K562 (cell line): Measurements from ENCODE around the gene CD300A. TPM values are rescaled to one million over a fixed set of nuclear protein-coding genes. Genes with fewer than 3 reads are reported as not detected.

Experiments
- ATAC-seq: fragments of 200-7000 bp; cut with Tn5 transposase; 3 replicates; pipeline ENCODE4 v1.9.1; 2020; ENCODE audit warnings: moderate library complexity
- BruUV-seq: library from RNA; stranded (reverse); fragments of 400-500 nt; replicated peaks from 2 replicates; lab custom pipeline; 2021; lab: Mats Ljungman, UMichigan
- CTCF ChIA-PET: fragments of 300-600 bp; formaldehyde crosslinking; extraction: SDS; loops from one replicate; lab custom pipeline; 2021; ENCODE audit warnings: low intra/inter-chr PET ratio; lab: Yijun Ruan, JAX
- POLR2A ChIA-PET: fragments of 300-600, 350-650 bp; sonication (Branson Sonifier 250); formaldehyde crosslinking; extraction: SDS; loops from one replicate; lab custom pipeline; 2021; ENCODE audit warnings: antibody characterized with exemption, inconsistent platforms; lab: Yijun Ruan, JAX
- DNase-seq, 4 experiments: peaks; one replicate each; pipeline versions ENCODE4 v3.0.0 to v3.0.0-alpha.2; 2011 to 2018; ENCODE audit warnings: low spot score in 3 of 4, mixed read lengths in 3 of 4; ENCODE audit errors: extremely low read depth in 1 of 4
- FAIRE-seq: peaks from 2 replicates; lab custom pipeline; 2011; peaks lifted over from hg19 to GRCh38; lab: Jason Lieb, UNC
- H2AFZ ChIP-seq: 2 replicates; pipeline ENCODE4 v1.6.0; 2011; ENCODE audit warnings: low read depth, low read length, control low read depth, inconsistent platforms
- H3K27ac ChIP-seq: fragments of 200-600 bp; 3 replicates; pipeline ENCODE4 v1.8.0; 2011; ENCODE audit warnings: low read depth, mild to moderate bottlenecking, control low read depth, inconsistent platforms, low read length, moderate library complexity, mixed read lengths; ENCODE audit errors: extremely low read depth
- H3K27me3 ChIP-seq, 2 experiments: fragments of 300-600 bp in 1 of 2; 2 replicates in 1 of 2; 3 replicates in 1 of 2; pipeline versions ENCODE4 v1.6.0 to v1.8.0; 2011; ENCODE audit warnings: inconsistent platforms in 2 of 2, low read length in 2 of 2, mild to moderate bottlenecking in 1 of 2, mixed read lengths in 1 of 2, moderate library complexity in 1 of 2; ENCODE audit not compliant: control insufficient read depth in 2 of 2, insufficient read depth in 2 of 2
- H3K36me3 ChIP-seq: fragments of 300-600 bp; 3 replicates; pipeline ENCODE4 v1.8.0; 2011; ENCODE audit warnings: mild to moderate bottlenecking, low read length, inconsistent platforms; ENCODE audit not compliant: control insufficient read depth, insufficient read depth
- H3K4me1 ChIP-seq, 2 experiments: fragments of 200-600 bp in 1 of 2; replicated peaks in 1 of 2; 2 replicates in 1 of 2; 3 replicates in 1 of 2; pipeline versions ENCODE4 v1.5.1 to v1.8.0; 2011; ENCODE audit warnings: inconsistent platforms in 2 of 2, low read length in 2 of 2, mild to moderate bottlenecking in 1 of 2, mixed read lengths in 1 of 2, moderate library complexity in 1 of 2; ENCODE audit not compliant: control insufficient read depth in 2 of 2, insufficient read depth in 2 of 2
- H3K4me2 ChIP-seq: 2 replicates; pipeline ENCODE4 v1.6.1; 2011; ENCODE audit warnings: low read length, control low read depth, inconsistent platforms, mixed read lengths; ENCODE audit not compliant: insufficient read depth
- H3K4me3 ChIP-seq: fragments of 200-600 bp; sonication (generic), shearing (Covaris generic); 2 replicates; pipeline ENCODE4 v1.5.1; 2016; ENCODE audit warnings: control low read depth, inconsistent platforms
- H3K79me2 ChIP-seq: fragments of 200-600 bp; 3 replicates; pipeline ENCODE4 v1.8.0; 2011; ENCODE audit warnings: low read length, inconsistent platforms; ENCODE audit not compliant: control insufficient read depth, insufficient read depth
- H3K9ac ChIP-seq, 2 experiments: 2 replicates each; pipeline versions ENCODE4 v1.6.0 to v1.6.1; 2011; ENCODE audit warnings: low read depth in 2 of 2, low read length in 2 of 2, control low read depth in 1 of 2, inconsistent platforms in 1 of 2, mild to moderate bottlenecking in 1 of 2, mixed read lengths in 1 of 2; ENCODE audit not compliant: insufficient read depth in 1 of 2
- H3K9me1 ChIP-seq: one replicate; pipeline ENCODE4 v1.6.0; 2011; ENCODE audit warnings: inconsistent platforms, mild to moderate bottlenecking, low read length, moderate library complexity; ENCODE audit not compliant: control insufficient read depth, insufficient read depth
- H3K9me3 ChIP-seq: replicated peaks from 2 replicates; pipeline ENCODE4 v1.5.1; 2011; ENCODE audit warnings: low read depth, low read length, inconsistent platforms; ENCODE audit not compliant: control insufficient read depth, insufficient read depth
- H4K20me1 ChIP-seq: replicated peaks from 2 replicates; pipeline ENCODE4 v1.6.1; 2011; ENCODE audit warnings: low read length, inconsistent platforms, mixed read lengths; ENCODE audit not compliant: control insufficient read depth, insufficient read depth
- FOXA1 ChIP-seq: fragments of 450-650 bp; IDR thresholded peaks from 2 replicates; pipeline ENCODE4 v1.6.1; 2016; ENCODE audit warnings: mild to moderate bottlenecking, borderline replicate concordance
- HNRNPL ChIP-seq: fragments of 200-400 bp; formaldehyde crosslinking; IDR thresholded peaks from 2 replicates; pipeline ENCODE4 v1.6.1; 2017; ENCODE audit warnings: low read depth, mild to moderate bottlenecking, low read length
- IFI16 ChIP-seq: fragments of 250-450 bp; sonication (Bioruptor Pico); IDR thresholded peaks from 2 replicates; pipeline ENCODE4 v2.1.2; 2022; ENCODE audit warnings: mild to moderate bottlenecking, inconsistent platforms
- KDM5B ChIP-seq: fragments of 200-600 bp; sonication (generic); IDR thresholded peaks from 2 replicates; pipeline ENCODE4 v1.6.1; 2012; ENCODE audit warnings: low read depth, mild to moderate bottlenecking, moderate library complexity, low read length, control low read depth, inconsistent platforms; ENCODE audit not compliant: insufficient replicate concordance
- KLF16 ChIP-seq: IDR thresholded peaks from 2 replicates; pipeline ENCODE4 v1.6.1; 2016; ENCODE audit warnings: antibody characterized with exemption
- PTRF ChIP-seq: fragments of 450-650 bp; IDR thresholded peaks from 2 replicates; pipeline ENCODE4 v1.6.1; 2016; ENCODE audit warnings: mild to moderate bottlenecking, missing genetic modification characterization, missing compliant biosample characterization
- RFX7 ChIP-seq: fragments of 250-450 bp; sonication (Bioruptor Pico); IDR thresholded peaks from 2 replicates; pipeline ENCODE4 v1.5.1; 2021; ENCODE audit warnings: mild to moderate bottlenecking
- ZBTB8A ChIP-seq: fragments of 450-650 bp; IDR thresholded peaks from 2 replicates; pipeline ENCODE4 v1.6.1; 2018; ENCODE audit warnings: mild to moderate bottlenecking, moderate library complexity; ENCODE audit not compliant: partially characterized antibody
- ZNF354B ChIP-seq: fragments of 250-450 bp; sonication (Bioruptor Pico); IDR thresholded peaks from 2 replicates; pipeline ENCODE4 v1.4.0; 2020
- WGBS: fragments of 100-300 bp; shearing (Covaris generic); methylation state at CpG from one replicate; pipeline ENCODE4 v1.1.6; 2016; ENCODE audit warnings: low coverage, mixed read lengths; ENCODE audit not compliant: insufficient coverage; ENCODE audit errors: missing lambda C conversion rate; 5-methylcytosine and 5-hydroxymethylcytosine counted together
- in situ Hi-C: fragments of 300-500 bp; cut with MboI; formaldehyde crosslinking; loops from 4 replicates; pipeline ENCODE4 v1.15.0; 2018; ENCODE audit warnings: inconsistent platforms, mixed read lengths
- intact Hi-C: fragments of 100-400 bp; cut with micrococcal nuclease; formaldehyde crosslinking; loops from 2 replicates; pipeline ENCODE4 v1.14.2; 2022
- polyA plus RNA-seq, 8 experiments: library from polyadenylated mRNA; depleted of rRNA in 4 of 8; stranded (reverse) in 5 of 8; unstranded in 3 of 8; fragments of >200 nt; fragmentation: Nextera tagmentation in 2 of 8; fragmentation: Illumina TruSeq in 1 of 8; extraction: Ambion mirVana in 2 of 8; extraction: Trizol in 1 of 8; gene quantifications; 2 replicates each; pipeline versions ENCODE4 v1.2.1 to v1.2.3, GENCODE V29; 2011 to 2014; ENCODE audit warnings: inconsistent platforms in 1 of 8, missing spikeins in 1 of 8
- total RNA-seq, 7 experiments: library from RNA; depleted of rRNA in 6 of 7; stranded (reverse); fragments of >200 nt in 6 of 7; fragmentation: Illumina TruSeq in 2 of 7; extraction: Trizol in 2 of 7; gene quantifications; 2 replicates each; pipeline versions ENCODE4 v1.2.1 to v1.2.3, GENCODE V29; 2011 to 2021; ENCODE audit warnings: low replicate concordance in 1 of 7
- TF ChIP-seq, protein P1 (sequence below), 3 experiments: fragments of 200-800 bp in 1 of 3; fragments of 250-450 bp in 1 of 3; fragments of 450-650 bp in 1 of 3; sonication (Bioruptor Pico) in 1 of 3; sonication (Bioruptor generic) in 1 of 3; formaldehyde crosslinking in 1 of 3; IDR thresholded peaks; 2 replicates each; pipeline versions ENCODE4 v1.6.1 to v1.8.0; 2016 to 2022; ENCODE audit warnings: mild to moderate bottlenecking in 2 of 3, missing genetic modification characterization in 2 of 3, missing compliant biosample characterization in 1 of 3, moderate library complexity in 1 of 3

Gene CD300A
- total and polyA plus RNA-seq, 9 of the 15 experiments (the other 6 are each of a cell fraction or from before 2014, with no cell fraction given), result 0.21 to 1.7 (median 0.41) TPM; not detected in 1

DNA sequence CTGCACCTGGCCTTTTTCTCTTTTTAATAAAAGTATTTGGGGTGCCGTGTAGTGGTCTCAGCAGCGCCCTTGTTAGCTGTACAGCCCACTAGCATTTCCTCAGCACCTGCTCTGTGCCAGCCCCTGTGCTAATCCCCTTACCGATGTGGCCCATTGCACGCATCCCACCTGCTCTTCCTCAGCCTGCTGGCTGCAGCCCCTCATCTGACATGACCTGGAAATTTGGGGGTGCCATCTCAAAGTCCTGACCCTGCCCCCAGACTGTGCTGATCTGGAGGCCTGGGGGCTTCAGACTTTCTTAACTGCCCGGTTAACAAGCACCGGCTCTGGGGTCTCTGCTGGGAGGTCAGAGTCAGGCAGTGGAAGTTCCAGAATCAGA is 24.2 kb upstream of the CD300A start:
- H3K9me3 ChIP-seq, result peaks cover 2% of the 10 kb centered on the region; the same call in 1 of the 2 replicates
- ChIA-PET CTCF (no interaction called here), POLR2A (interaction anchor here (0.6 to 1.2 kb wide), 2 partner anchors 17 to 35 kb away, joined by 3 read pairs; no protein-coding TSS in a partner anchor)
- H4K20me1 ChIP-seq, result no peaks in the 10 kb centered on the region
- H3K9ac ChIP-seq, result no peak overlapping the region
- H3K27ac ChIP-seq, result no peak overlapping the region
- no peak overlapping the region for H2AFZ ChIP-seq
- no peaks in the 10 kb centered on the region for H3K9me1 ChIP-seq
- DNase-seq, result no peak
- FAIRE-seq, result no peak
- H3K4me1 ChIP-seq, result peaks cover 7 to 30% of the 10 kb centered on the region in 2 experiments; a peak in 3 of 5 replicates
- in situ Hi-C loops, result no loop called here
- H3K4me3 ChIP-seq, result no peak overlapping the region
- intact Hi-C loops, result no loop called here
- peaks cover 11 to 28% of the 10 kb centered on the region in 2 experiments; a peak in 4 of 5 replicates for H3K27me3 ChIP-seq
- no peaks in the 10 kb centered on the region for H3K36me3 ChIP-seq
- no peak for ATAC-seq
- no peak for TF ChIP-seq IFI16 (CRISPR knock-in tag)
- no peaks in the 10 kb centered on the region for H3K79me2 ChIP-seq
- BruUV-seq, result no TSS peak
- no peak overlapping the region for H3K4me2 ChIP-seq
- 41% methylated on average over 6 of the region's 6 CpGs for WGBS

DNA sequence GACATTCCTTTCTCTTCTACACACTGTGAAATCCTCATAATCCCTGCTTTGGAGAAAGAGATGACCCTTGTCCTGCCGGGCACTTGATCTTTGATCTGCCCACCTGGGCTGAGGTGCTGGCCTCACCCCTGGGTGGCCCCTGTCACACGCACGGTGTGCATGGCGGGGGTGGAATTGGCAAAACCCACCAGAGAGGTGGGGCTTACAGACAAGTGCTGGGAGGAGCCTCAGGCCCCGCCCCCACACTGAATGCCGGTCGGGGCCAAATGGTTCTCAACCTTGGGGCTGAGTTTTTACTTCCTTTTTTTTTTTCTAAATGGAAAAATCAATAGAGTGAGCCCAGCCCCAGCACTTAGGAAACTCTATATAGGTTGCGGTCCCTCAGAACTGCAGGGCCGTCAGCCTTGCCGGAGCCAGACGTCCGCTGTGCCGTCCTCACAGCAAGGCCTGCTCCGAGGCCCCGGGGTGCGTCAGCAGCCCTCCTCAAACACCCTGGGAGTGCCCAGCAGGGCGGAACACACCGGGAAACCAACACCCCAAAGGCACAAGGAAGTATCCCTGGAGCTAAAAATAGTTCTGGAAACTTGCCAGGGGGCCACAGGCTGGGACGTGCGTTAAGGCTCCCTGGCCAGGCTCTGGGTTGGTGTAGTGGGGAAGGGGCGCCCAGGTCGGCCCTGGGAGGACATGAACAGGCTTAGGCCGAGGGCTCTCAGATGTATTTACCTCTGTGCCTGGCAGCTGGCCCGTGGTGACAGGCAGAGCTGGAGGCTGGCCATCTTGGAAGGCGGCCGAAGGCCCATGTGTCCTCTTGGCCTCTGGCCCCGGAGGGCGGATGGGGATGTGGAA is 23.5 kb upstream of the CD300A start:
- peak overlapping the region; percentile 40 for H3K4me2 ChIP-seq
- BruUV-seq, result no TSS peak
- peak overlapping the region; percentile 49; the same call in 1 of the 3 replicates for H3K27ac ChIP-seq
- TF ChIP-seq ZBTB8A, result no peak
- TF ChIP-seq KDM5B, result peak; percentile 78
- TF ChIP-seq KLF16, result no peak
- TF ChIP-seq PTRF (tag), result no peak
- TF ChIP-seq HNRNPL, result no peak
- TF ChIP-seq, protein P1, sequence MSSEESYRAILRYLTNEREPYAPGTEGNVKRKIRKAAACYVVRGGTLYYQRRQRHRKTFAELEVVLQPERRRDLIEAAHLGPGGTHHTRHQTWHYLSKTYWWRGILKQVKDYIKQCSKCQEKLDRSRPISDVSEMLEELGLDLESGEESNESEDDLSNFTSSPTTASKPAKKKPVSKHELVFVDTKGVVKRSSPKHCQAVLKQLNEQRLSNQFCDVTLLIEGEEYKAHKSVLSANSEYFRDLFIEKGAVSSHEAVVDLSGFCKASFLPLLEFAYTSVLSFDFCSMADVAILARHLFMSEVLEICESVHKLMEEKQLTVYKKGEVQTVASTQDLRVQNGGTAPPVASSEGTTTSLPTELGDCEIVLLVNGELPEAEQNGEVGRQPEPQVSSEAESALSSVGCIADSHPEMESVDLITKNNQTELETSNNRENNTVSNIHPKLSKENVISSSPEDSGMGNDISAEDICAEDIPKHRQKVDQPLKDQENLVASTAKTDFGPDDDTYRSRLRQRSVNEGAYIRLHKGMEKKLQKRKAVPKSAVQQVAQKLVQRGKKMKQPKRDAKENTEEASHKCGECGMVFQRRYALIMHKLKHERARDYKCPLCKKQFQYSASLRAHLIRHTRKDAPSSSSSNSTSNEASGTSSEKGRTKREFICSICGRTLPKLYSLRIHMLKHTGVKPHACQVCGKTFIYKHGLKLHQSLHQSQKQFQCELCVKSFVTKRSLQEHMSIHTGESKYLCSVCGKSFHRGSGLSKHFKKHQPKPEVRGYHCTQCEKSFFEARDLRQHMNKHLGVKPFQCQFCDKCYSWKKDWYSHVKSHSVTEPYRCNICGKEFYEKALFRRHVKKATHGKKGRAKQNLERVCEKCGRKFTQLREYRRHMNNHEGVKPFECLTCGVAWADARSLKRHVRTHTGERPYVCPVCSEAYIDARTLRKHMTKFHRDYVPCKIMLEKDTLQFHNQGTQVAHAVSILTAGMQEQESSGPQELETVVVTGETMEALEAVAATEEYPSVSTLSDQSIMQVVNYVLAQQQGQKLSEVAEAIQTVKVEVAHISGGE (CRISPR knock-in tag; IDR thresholded peaks at IDR 0.05), result peak in 1 of 3 experiments; percentile 66; a peak in 2 of 6 replicates
- TF ChIP-seq ZNF354B (CRISPR knock-in tag), result no peak
- no peak for TF ChIP-seq FOXA1
- 0 out of 2 replicates have a peak, but pooled peaks have one; percentile 7 for TF ChIP-seq RFX7 (CRISPR knock-in tag)

More for the DNA sequence above, 23.5 kb upstream of the CD300A start:
- FAIRE-seq (no peak), DNase-seq (peak in 3 of 4 experiments; percentile 34 to 62 (median 41)), ATAC-seq (peak; percentile 88)
- ChIA-PET CTCF (no interaction called here), POLR2A (interaction anchor here (0.6 to 1.2 kb wide), 3 partner anchors 16 to 325 kb away, joined by 3 read pairs; no protein-coding TSS in a partner anchor)
- in situ Hi-C loops (no loop called here), intact Hi-C loops (no loop called here)
- Histone ChIP-seq H3K4me3 (no peak overlapping the region), H3K36me3 (no peaks in the 10 kb centered on the region), H3K9ac (peak overlapping the region; percentile 12 to 83; a peak in 3 of 4 replicates), H3K79me2 (no peaks in the 10 kb centered on the region), H3K9me1 (no peaks in the 10 kb centered on the region), H3K4me1 (peaks cover 7 to 30% of the 10 kb centered on the region in 2 experiments; a peak in 3 of 5 replicates), H3K27me3 (peaks cover 14 to 33% of the 10 kb centered on the region in 2 experiments; a peak in 4 of 5 replicates), H2AFZ (peak overlapping the region; percentile 74), H4K20me1 (no peaks in the 10 kb centered on the region), H3K9me3 (0 out of 2 replicates have a peak, but pooled peaks cover 2% of the 10 kb centered on the region)
- WGBS, result 18% methylated on average over 27 of the region's 28 CpGs
